ENCODE results near the gene AAR2. TPM values are rescaled to one million over a fixed set of nuclear protein-coding genes. Genes with fewer than 3 reads are reported as not detected.

The AAR2 gene
- total RNA-seq, 1 experiment from 2014 or later, result 36.9 TPM

DNA sequence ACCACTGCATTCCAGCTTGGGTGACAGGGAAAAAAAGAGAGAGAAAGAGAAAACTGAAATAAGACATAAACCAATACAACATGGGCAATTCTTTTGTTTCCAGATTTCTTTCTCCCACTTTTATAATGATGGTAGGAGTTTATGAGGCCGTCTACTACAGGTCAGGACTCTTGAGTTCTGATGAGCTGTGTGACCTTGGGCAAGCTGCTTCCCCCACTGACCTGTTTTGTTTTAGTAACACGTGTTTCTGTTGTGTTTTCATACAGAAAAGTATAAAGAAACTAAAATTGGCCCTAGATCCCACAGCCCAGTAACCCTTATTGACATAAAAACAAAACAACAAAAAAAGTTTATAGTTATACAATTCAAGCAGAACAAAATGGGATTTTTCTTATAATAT lies 22.9 kb upstream of the AAR2 start:
- Histone ChIP-seq H4K8ac (replicated peaks; ENCODE audit: insufficient read length, low read depth, low read length) (no peak overlapping the region), H4K91ac (ENCODE audit: insufficient read length, low read depth, low read length) (no peak overlapping the region), H2BK120ac (ENCODE audit: low read depth, low read length, poor library complexity, severe bottlenecking) (no peak overlapping the region), H2BK12ac (ENCODE audit: insufficient read length, low read depth, low read length) (no peak overlapping the region), H3K56ac (ENCODE audit: insufficient read length, low read depth, low read length) (no peak overlapping the region), H3K18ac (ENCODE audit: insufficient read length, low read depth, low read length) (no peak overlapping the region), H2AK5ac (ENCODE audit: insufficient read length, low read length) (no peak overlapping the region), H3T11ph (ENCODE audit: low read length) (no peak overlapping the region), H3K27me3 (ENCODE audit: insufficient read depth, low read length) (no peaks in the 10 kb centered on the region), H3K4ac (ENCODE audit: low read depth, low read length) (no peak overlapping the region), H4K20me1 (ENCODE audit: control insufficient read depth, insufficient read depth, insufficient read length) (no peaks in the 10 kb centered on the region), H4K5ac (ENCODE audit: insufficient read length, low read depth, low read length) (no peak overlapping the region), H3K23me2 (ENCODE audit: insufficient read length, low read depth, low read length, poor library complexity, severe bottlenecking) (no peaks in the 10 kb centered on the region), H2BK20ac (ENCODE audit: low read depth, low read length, poor library complexity, severe bottlenecking) (no peak overlapping the region), H3K4me2 (ENCODE audit: insufficient read depth, insufficient read length, low read length) (no peak overlapping the region), H3K4me1 (ENCODE audit: insufficient read depth, low read length) (no peaks in the 10 kb centered on the region), H2BK15ac (ENCODE audit: low read depth, low read length) (no peak overlapping the region), H2BK5ac (ENCODE audit: insufficient read length, low read length) (no peak overlapping the region), H3K79me1 (ENCODE audit: insufficient read depth, low read depth, low read length, poor library complexity, severe bottlenecking) (no peaks in the 10 kb centered on the region), H3K9ac (ENCODE audit: extremely low read depth, insufficient read length, low read length) (no peak overlapping the region), H3K23ac (ENCODE audit: insufficient read length, low read depth, low read length) (no peak overlapping the region), H3K79me2 (ENCODE audit: insufficient read depth, low read length) (no peaks in the 10 kb centered on the region), H2AFZ (ENCODE audit: low read length) (no peak overlapping the region), H3K27ac (ENCODE audit: insufficient read length, low read depth, low read length) (no peak overlapping the region), H3K14ac (ENCODE audit: insufficient read depth, low read length) (no peak overlapping the region), H3K9me3 (ENCODE audit: control insufficient read depth, low read depth, low read length) (no peaks in the 10 kb centered on the region)
- peaks cover 14 to 15% of the 10 kb centered on the region in 2 experiments for H3K4me1 Mint-ChIP-seq
- H3K27ac Mint-ChIP-seq, result no peak overlapping the region
- H3K27me3 Mint-ChIP-seq (ENCODE audit: low read depth), result no peaks in the 10 kb centered on the region
- H3K36me3 Mint-ChIP-seq (ENCODE audit: insufficient read depth in 1 of 3, low read depth in 3 of 3), result peaks cover 0 to 2% (median 0%) of the 10 kb centered on the region in 3 experiments; a peak in 1 of 7 replicates
- TF ChIP-seq, protein P1, sequence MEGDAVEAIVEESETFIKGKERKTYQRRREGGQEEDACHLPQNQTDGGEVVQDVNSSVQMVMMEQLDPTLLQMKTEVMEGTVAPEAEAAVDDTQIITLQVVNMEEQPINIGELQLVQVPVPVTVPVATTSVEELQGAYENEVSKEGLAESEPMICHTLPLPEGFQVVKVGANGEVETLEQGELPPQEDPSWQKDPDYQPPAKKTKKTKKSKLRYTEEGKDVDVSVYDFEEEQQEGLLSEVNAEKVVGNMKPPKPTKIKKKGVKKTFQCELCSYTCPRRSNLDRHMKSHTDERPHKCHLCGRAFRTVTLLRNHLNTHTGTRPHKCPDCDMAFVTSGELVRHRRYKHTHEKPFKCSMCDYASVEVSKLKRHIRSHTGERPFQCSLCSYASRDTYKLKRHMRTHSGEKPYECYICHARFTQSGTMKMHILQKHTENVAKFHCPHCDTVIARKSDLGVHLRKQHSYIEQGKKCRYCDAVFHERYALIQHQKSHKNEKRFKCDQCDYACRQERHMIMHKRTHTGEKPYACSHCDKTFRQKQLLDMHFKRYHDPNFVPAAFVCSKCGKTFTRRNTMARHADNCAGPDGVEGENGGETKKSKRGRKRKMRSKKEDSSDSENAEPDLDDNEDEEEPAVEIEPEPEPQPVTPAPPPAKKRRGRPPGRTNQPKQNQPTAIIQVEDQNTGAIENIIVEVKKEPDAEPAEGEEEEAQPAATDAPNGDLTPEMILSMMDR (conservative IDR thresholded peaks at IDR 0.05), result no peak
- H3K4me3 Mint-ChIP-seq, result no peak overlapping the region
- no peaks in the 10 kb centered on the region for H3K9me3 Mint-ChIP-seq
- DNase-seq, result no peak
- WGBS (ENCODE audit: extremely low coverage, insufficient read length, low lambda C conversion rate), result no CpG with 5 or more reads among the region's 2 CpGs

All from H9 (cell line).